NCI-H128 (cell line): ENCODE data around the gene GPHN.
"Not testable (repeated sequence)": the region's sequence is repeated elsewhere in the genome, so short reads cannot be mapped to it uniquely, and the experiment has no call there.

ENCODE experiments used
- DNase-seq: peaks from one replicate; lab custom pipeline; 2025; ENCODE audit not compliant: unreplicated experiment; lab: John Stamatoyannopoulos, UW

The GPHN gene

GRCh38 chr14:67018720-67019119, 510.8 kb downstream of the GPHN start:
- no peak for DNase-seq

- DNase-seq = no peak
Observed at GRCh38 chr14:67019796-67020195, 511.8 kb downstream of the GPHN start.

GRCh38 chr14:67031920-67032774, 524.2 kb downstream of the GPHN start:
- DNase-seq = no peak

GRCh38 chr14:67045440-67045839, 537.5 kb downstream of the GPHN start:
- DNase-seq = no peak

GRCh38 chr14:67050896-67051295, 542.9 kb downstream of the GPHN start:
- no peak for DNase-seq

GRCh38 chr14:67056684-67057083, 548.7 kb downstream of the GPHN start:
- no peak for DNase-seq

- DNase-seq = no peak
Observed at GRCh38 chr14:67059596-67059995, 551.6 kb downstream of the GPHN start.

- DNase-seq = no peak
Observed at GRCh38 chr14:67060546-67060945, 552.6 kb downstream of the GPHN start.

GRCh38 chr14:67067070-67067814, 559.3 kb downstream of the GPHN start:
- DNase-seq = not testable (repeated sequence)

- DNase-seq = no peak
Observed at GRCh38 chr14:67068251-67068650, 560.3 kb downstream of the GPHN start.

- DNase-seq = no peak
Observed at GRCh38 chr14:67071506-67071905, 563.6 kb downstream of the GPHN start.

GRCh38 chr14:67077921-67078320, 570.0 kb downstream of the GPHN start:
- DNase-seq = no peak

GRCh38 chr14:67079846-67080245, 571.9 kb downstream of the GPHN start:
- no peak for DNase-seq

- DNase-seq = no peak
Observed at GRCh38 chr14:67108230-67108629, 600.3 kb downstream of the GPHN start.

- DNase-seq = no peak
Observed at GRCh38 chr14:67111022-67111421, 603.1 kb downstream of the GPHN start.

GRCh38 chr14:67112344-67112743, 604.4 kb downstream of the GPHN start:
- no peak for DNase-seq

- no peak for DNase-seq
Observed at GRCh38 chr14:67127174-67127573, 619.2 kb downstream of the GPHN start.

- DNase-seq = no peak
Observed at GRCh38 chr14:67129768-67130167, 621.8 kb downstream of the GPHN start.

GRCh38 chr14:67131691-67132090, 623.7 kb downstream of the GPHN start:
- no peak for DNase-seq

- no peak for DNase-seq
Observed at GRCh38 chr14:67133144-67133543, 625.2 kb downstream of the GPHN start.

- no peak for DNase-seq
Observed at GRCh38 chr14:67133595-67134441, 625.9 kb downstream of the GPHN start.
